ENCODE data around the gene TKT.
A peak's percentile ranks its signal among the peaks of the same experiment; 100 is the strongest.

The TKT gene

GRCh38 chr3:53224026-53224425 lies 31.8 kb downstream of the TKT start:
- DNase-seq, result no peak

- DNase-seq, result no peak
These were observed 32.3 kb downstream of the TKT start for GRCh38 chr3:53223541-53223966.

GRCh38 chr3:53223025-53223424 lies 32.8 kb downstream of the TKT start:
- no peak for DNase-seq

DNA sequence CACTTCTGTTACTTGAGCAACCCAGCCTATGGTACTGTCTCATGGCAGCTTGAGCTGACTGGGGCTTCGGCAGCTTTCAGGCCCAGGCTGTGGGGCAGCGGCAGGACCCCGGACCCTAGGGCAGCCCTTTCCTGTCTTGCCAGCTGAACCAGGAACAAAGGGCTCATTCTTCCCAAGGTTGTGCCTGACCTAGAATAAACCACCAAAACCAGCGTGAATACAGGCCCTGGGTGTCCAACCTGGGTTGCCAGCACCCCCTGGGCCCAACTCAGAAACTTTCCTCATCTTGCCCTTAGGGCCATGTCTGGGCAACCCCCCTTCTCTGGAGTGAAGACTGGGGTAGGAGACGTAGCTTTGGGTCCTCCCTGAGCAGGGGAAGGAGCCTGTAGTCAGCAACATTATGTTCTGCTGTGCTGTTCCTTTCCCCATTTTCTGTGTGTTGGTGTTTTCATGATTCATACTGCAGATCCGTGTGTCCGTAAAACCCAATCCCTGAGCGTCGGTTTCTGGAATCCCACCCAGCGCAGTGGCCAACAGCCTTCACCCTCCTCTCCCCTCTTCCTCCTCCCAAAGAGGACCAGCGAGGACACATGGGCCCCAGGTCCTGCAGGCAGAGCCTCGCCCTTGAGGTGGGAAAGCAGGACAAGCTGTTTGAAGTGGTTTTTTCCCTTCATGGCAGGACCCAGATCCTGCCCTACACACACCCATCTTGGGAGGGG lies 33.5 kb downstream of the TKT start:
- no peak for DNase-seq

- DNase-seq, result no peak
These were observed 34.0 kb downstream of the TKT start for GRCh38 chr3:53221827-53222182.

GRCh38 chr3:53221345-53221744 lies 34.5 kb downstream of the TKT start:
- no peak for DNase-seq

GRCh38 chr3:53219895-53220483 lies 35.8 kb downstream of the TKT start:
- peak; percentile 70 for DNase-seq

- no peak for DNase-seq
These were observed 37.7 kb downstream of the TKT start for GRCh38 chr3:53218131-53218530.

GRCh38 chr3:53217175-53217574 lies 38.6 kb downstream of the TKT start:
- DNase-seq, result no peak

- no peak for DNase-seq
These were observed 39.1 kb downstream of the TKT start for GRCh38 chr3:53216723-53217122.

DNA sequence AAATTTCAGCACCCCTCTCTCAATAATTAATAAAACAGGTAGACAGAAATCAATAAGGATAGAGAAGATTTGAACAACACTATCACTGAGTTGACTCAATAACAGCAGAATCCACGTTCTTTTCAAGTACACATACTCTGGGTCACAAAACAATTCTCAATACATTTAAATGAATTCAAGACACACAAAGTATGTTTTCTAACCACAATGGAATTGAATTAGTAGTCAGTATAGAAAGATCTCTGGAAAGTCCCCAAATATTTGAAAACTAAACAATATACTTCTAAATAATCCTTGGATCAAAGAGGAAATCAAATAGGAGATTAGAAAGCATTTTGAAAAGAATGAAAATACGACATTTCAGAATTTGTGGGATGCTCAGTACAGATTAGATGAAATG lies 40.0 kb downstream of the TKT start:
- peak; percentile 35 for DNase-seq

DNA sequence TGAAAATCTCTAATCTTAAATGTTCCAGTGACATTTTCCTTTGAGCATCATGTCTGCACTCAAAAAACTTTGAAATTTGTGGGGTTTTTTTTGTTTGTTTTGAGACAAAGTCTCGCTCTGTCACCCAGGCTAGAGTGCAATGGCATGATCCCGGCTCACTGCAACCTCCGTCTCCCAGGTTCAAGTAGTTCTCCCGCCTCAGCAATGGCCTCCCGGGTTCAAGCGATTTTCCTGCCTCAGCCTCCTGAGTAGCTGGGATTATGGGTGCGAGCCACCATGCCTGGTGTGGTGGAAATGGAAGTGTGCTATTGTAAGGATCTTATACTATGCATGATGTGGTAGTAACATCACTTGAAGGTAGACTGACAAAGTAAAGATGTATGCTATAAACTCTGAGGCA lies 42.5 kb downstream of the TKT start:
- no peak for DNase-seq

DNA sequence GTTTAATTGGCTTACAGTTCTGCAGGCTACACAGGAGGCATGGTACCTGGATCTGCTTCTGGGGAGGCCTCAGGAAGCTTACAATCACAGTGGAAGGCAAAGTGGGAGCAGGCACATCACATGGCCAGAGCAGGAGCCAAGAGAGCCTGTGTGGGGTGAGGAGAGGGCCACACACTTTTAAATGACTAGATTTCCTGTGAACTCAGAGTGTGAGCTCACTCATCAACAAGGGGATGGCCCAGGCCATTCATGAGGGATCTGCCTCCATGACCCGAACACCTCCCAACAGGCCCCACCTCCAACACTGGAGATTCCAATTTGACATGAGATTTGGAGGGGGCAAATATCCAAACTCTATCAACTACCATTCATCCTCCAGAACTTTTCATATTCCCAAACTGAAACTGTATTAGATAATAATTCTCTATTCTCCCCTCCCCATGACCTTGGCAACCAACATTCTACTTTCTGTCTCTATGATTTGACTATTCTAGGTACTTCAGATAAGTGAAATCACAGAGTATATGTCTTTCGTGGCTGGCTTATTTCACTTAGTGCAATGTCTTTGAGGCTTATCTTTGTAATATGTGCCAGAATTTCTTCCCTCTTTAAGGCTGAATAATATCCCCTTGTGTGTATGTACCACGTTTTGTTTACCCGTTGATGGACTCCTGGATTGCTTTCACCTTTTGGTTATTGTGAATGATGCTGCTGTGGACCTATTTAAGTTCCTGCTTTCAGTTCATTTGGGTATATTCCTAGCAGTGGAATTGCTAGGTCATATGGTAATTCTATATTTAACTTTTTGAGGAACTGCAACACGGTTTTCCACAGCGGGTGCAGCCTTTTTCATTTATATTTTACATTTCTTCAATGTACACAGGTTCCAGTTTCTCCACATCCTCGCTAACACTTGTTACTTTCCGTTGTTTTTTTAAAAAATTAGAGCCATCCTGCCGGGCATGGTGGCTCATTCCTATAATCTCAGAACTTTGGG lies 43.8 kb downstream of the TKT start:
- no peak for DNase-seq

DNA sequence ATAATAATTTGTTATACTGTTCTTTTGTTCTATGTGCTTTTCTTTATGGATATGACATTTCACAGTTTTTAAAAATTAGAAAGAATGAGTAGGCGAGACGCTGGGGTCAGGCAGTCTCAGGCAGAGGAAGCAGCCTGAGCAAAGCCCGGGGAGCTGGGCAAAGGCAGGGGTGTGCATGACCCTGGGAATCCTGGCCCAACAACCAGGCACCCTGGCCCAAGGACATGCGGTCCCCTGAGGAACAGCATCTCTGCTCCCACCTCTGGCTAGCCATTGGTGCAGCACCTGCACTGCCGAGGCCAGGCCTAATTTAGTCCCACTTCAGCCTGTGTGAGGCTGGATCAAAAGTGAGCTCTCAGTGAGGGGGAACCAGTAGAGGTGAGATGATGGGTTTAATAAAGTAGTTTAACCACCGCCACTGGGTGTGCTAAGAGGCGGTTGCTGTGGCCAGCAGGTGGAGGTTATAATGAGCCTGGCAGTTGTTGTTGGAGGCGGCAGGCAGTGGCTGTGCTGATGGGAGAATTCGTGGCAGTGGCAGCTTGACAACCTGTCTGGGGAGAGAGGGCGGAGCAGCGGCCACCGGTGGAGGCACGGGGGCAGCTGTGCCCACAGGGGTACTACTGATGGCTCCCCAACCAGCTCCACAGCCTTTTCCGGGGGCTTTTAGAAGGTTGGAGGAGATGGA lies 53.3 kb downstream of the TKT start:
- DNase-seq, result no peak

GRCh38 chr3:53200501-53201498 lies 55.0 kb downstream of the TKT start:
- DNase-seq, result no peak

DNA sequence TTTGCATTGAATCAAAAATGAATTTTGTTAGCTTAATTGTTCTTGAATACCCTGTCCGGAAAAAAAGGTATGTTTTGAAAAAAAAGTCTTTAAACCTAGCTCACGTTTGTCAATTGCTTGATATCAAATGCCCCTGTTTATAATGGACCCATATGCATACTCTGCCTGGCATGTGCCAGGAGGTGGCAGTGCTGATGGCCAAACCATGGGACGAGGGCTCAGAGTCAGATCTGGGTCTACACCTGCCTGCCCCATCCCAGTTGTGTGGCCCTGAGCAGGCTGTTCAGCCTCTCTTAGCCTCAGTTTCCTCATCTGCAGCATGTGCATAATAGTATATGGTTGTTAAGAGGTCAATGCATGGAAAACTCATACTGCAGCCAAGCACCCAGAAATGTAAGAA lies 56.0 kb downstream of the TKT start:
- DNase-seq, result no peak

GRCh38 chr3:53198996-53199395 lies 56.8 kb downstream of the TKT start:
- DNase-seq, result no peak

GRCh38 chr3:53198256-53198977 lies 57.4 kb downstream of the TKT start:
- DNase-seq, result no peak

DNA sequence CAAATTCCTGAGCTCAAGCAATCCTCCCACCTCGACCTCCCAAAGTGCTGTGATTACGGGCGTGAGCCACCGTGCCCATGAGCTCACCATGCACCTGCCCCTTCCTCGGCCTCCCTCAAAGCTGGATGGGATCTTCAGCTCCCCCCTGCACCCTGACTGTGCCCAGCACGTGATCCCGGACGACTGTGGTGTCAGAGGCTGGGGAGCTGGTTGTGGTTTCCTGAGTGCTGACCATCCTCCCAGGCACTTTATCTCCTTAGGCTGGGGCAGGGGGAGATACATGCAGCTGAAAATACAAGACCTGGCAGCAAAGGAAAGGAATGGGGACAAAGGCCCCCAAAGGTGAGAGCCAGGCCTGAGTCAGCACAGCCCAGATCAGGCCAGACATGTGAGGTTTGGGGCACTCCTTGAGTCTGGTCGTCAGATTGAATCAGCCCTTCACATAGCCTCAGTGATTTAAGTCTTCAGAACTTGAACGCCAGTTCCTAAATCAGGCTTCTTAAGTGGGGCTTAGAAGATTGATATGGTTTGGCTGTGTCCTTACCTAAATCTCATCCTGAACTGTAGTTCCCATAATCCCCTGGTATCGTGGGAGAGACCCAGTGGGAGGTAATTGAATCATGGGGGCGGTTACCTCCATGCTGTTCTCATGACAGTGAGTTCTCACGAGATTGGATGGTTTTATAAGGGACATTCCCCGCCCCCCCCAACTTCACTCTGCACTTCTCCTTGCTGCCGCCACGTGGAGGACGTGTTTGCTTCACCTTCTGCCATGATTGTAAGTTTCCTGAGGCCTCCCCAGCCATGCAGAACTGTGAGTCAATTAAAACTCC lies 59.0 kb downstream of the TKT start:
- peak; percentile 73 for DNase-seq
